Pancreas (tissue), 10 donors: Measurements from ENCODE around the gene ZNF385B. TPM values are rescaled to one million over a fixed set of nuclear protein-coding genes. Genes with fewer than 3 reads are reported as not detected.

Source experiments
- ATAC-seq, 4 donors: fragments of 200-7000 bp; cut with Tn5 transposase; one replicate each; pipeline versions ENCODE4 v1.8.0 to v1.9.1; 2020; ENCODE audit warnings: mild to moderate bottlenecking in 4 of 4, moderate library complexity in 4 of 4
- DNase-seq, 6 donors: peaks; one replicate each; pipeline ENCODE4 v3.0.0-alpha.2; 2020
- FAIRE-seq: peaks from 2 replicates; lab custom pipeline; 2012; peaks lifted over from hg19 to GRCh38; lab: Jason Lieb, UNC
- H3K27ac ChIP-seq, 4 donors: fragments of 200-600 bp; sonication (generic); 1 replicate in 3 of 4; 2 replicates in 1 of 4; pipeline versions ENCODE4 v1.5.0 to v1.8.0; 2020
- H3K27me3 ChIP-seq, 4 donors: fragments of 200-600 bp; one replicate each; pipeline ENCODE4 v1.8.0; 2021
- H3K36me3 ChIP-seq, 3 donors: fragments of 200-600 bp; sonication (generic) in 1 of 3; one replicate each; pipeline versions ENCODE4 v1.5.0 to v1.8.0; 2020 to 2021
- H3K4me1 ChIP-seq, 3 donors: fragments of 200-600 bp; one replicate each; pipeline ENCODE4 v1.8.0; 2021
- H3K4me3 ChIP-seq, 4 donors: fragments of 200-600 bp; sonication (generic) in 2 of 4; one replicate each; pipeline versions ENCODE4 v1.5.0 to v1.8.0; 2020 to 2021
- H3K9me3 ChIP-seq, 4 donors: fragments of 200-600 bp; one replicate each; pipeline ENCODE4 v1.8.0; 2021
- WGBS, 2 donors: extraction: QIAGEN DNeasy Blood & Tissue Kit; methylation state at CpG; one replicate each; pipeline ENCODE4 v1.1.7; 2013; 5-methylcytosine and 5-hydroxymethylcytosine counted together
- intact Hi-C, 3 donors: fragments of 100-400 bp; cut with DNase I; formaldehyde crosslinking; loops; one replicate each; pipeline versions ENCODE4 v1.11.1 to v1.14.2; 2022
- polyA plus RNA-seq, 2 donors: library from polyadenylated mRNA; stranded (reverse); fragments of 200-250 nt; gene quantifications; one replicate each; pipeline ENCODE4 v1.2.3, GENCODE V29; 2013
- total RNA-seq, 6 donors: library from RNA; stranded (reverse); fragmentation: NEBNext Ultra II Directional in 4 of 6; extraction: Animal tissue kit (Norgen Biotek cat#: 25700) in 4 of 6; gene quantifications; one replicate each; pipeline versions ENCODE4 v1.2.1 to v1.2.4, GENCODE V29; 2021 to 2023
- TF ChIP-seq, protein P1 (sequence below), 4 donors: fragments of 200-600 bp; sonication (generic) in 3 of 4; IDR thresholded peaks; one replicate each; pipeline versions ENCODE4 v1.5.0 to v1.8.0; 2021; ENCODE audit warnings: antibody characterized with exemption in 4 of 4
- donor health status: healthy with polysubstance abuse.
- donor health status: DM: no; HTN: no; CAD: no; lungs with moderate emphysema.
- donor health status: DM: no; HTN: no; CAD: no.
- donor health status: control.
- donor health status: control.
- donor health status: Bipolar disorder and iron deficiency.
- donor health status: DM: yes; HTN: yes; CAD: no.
- donor health status: DM: no; HTN: no; CAD: no.
- donor health status: DM: no; HTN: no; CAD: no.
- donor health status: DM: yes; HTN: yes; CAD: no.

The ZNF385B gene
- total and polyA plus RNA-seq, 8 donors: 0.19 to 0.61 (median 0.37) TPM; not detected in 1

DNA sequence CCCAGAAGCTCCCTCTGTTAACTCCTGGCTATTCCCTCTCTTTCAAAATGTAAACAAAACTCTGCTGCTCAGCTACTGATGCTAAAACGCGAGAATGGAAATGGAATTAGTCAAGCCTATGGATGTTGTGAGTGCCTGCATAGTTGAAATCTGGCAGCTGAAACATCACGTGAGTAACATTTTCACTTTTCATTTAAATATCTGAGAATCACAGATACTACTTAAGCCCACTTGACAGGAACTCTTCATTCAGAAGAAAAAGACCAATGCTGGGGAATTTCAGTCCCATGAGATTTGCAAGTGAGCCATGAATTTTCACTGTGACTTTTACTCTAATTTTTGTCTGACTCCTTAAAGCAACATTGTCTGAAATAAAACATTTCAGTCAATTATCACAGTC, 381.5 kb downstream of the ZNF385B start:
- Histone ChIP-seq H3K27ac (no peak overlapping the region), H3K4me3 (no peak overlapping the region), H3K36me3 (no peaks in the 10 kb centered on the region), H3K27me3 (no peaks in the 10 kb centered on the region), H3K4me1 (no peaks in the 10 kb centered on the region), H3K9me3 (no peaks in the 10 kb centered on the region)
- TF ChIP-seq, protein P1, sequence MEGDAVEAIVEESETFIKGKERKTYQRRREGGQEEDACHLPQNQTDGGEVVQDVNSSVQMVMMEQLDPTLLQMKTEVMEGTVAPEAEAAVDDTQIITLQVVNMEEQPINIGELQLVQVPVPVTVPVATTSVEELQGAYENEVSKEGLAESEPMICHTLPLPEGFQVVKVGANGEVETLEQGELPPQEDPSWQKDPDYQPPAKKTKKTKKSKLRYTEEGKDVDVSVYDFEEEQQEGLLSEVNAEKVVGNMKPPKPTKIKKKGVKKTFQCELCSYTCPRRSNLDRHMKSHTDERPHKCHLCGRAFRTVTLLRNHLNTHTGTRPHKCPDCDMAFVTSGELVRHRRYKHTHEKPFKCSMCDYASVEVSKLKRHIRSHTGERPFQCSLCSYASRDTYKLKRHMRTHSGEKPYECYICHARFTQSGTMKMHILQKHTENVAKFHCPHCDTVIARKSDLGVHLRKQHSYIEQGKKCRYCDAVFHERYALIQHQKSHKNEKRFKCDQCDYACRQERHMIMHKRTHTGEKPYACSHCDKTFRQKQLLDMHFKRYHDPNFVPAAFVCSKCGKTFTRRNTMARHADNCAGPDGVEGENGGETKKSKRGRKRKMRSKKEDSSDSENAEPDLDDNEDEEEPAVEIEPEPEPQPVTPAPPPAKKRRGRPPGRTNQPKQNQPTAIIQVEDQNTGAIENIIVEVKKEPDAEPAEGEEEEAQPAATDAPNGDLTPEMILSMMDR (IDR thresholded peaks at IDR 0.05): no peak
- FAIRE-seq (no peak), ATAC-seq (no peak), DNase-seq (no peak)
- intact Hi-C loops: no loop called here
- 82 to 89% methylated on average over 3 of the region's 3 CpGs for WGBS, 2 donors

DNA sequence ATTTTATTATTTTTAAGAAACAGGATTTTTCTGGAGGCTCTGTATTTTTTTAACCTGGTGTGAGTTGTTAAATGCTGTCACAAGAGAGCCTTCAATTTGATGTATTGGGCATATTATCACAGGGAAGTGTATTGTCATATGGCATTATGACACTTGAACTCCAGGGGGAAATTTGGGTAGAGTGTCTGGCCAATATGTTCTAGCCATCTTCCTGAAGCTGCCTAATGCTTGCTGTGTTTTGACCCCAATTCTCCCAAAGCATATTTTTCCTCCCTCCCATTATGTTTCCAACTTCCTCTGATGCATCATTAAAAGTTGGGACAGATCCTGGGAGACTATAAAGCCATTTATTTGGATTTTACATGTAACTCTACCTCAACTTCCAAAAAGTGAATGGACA, 382.6 kb downstream of the ZNF385B start:
- DNase-seq (no peak), ATAC-seq (no peak), FAIRE-seq (no peak)
- TF ChIP-seq, protein P1 (IDR thresholded peaks at IDR 0.05): no peak
- no peaks in the 10 kb centered on the region for H3K9me3 ChIP-seq
- H3K4me1 ChIP-seq: no peaks in the 10 kb centered on the region
- H3K4me3 ChIP-seq: no peak overlapping the region
- no peaks in the 10 kb centered on the region for H3K36me3 ChIP-seq
- intact Hi-C loops: no loop called here
- no peaks in the 10 kb centered on the region for H3K27me3 ChIP-seq
- no peak overlapping the region for H3K27ac ChIP-seq

GRCh38 chr2:179470992-179471391, 390.4 kb downstream of the ZNF385B start:
- 49 to 59% methylated on average over 2 of the region's 2 CpGs for WGBS, 2 donors
- no peaks in the 10 kb centered on the region for H3K36me3 ChIP-seq
- no peak overlapping the region for H3K27ac ChIP-seq
- no peak for ATAC-seq
- no peak overlapping the region for H3K4me3 ChIP-seq
- no peak for DNase-seq
- FAIRE-seq: no peak
- TF ChIP-seq, protein P1 (IDR thresholded peaks at IDR 0.05): no peak
- intact Hi-C loops: no loop called here
- no peaks in the 10 kb centered on the region for H3K9me3 ChIP-seq
- H3K4me1 ChIP-seq: no peaks in the 10 kb centered on the region
- H3K27me3 ChIP-seq: no peaks in the 10 kb centered on the region

DNA sequence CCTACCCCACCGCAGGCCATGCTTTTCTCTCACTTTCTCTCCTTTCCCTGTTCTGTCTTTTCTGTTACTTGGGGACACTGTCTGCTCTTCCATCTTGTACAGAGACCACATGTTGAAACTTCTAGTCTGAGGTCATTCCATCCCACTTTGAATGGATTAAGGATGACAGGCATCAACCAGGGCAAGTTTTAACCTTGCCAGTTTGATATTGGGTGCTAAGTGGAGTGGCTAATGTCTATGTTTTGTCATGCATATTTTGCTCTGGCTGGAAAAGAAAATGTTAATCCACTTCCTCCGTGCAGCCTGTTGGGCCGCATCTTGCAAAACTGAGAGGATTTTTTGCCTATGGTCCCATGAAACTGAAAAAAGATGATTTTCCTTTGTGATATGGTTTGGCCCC, 391.3 kb downstream of the ZNF385B start:
- DNase-seq (no peak), ATAC-seq (no peak), FAIRE-seq (no peak)
- H3K27ac ChIP-seq: no peak overlapping the region
- no peaks in the 10 kb centered on the region for H3K27me3 ChIP-seq
- WGBS, 2 donors: 87 to 93% methylated on average over 3 of the region's 3 CpGs
- TF ChIP-seq, protein P1 (IDR thresholded peaks at IDR 0.05): no peak
- intact Hi-C loops: no loop called here
- no peaks in the 10 kb centered on the region for H3K4me1 ChIP-seq
- H3K9me3 ChIP-seq: no peaks in the 10 kb centered on the region
- H3K36me3 ChIP-seq: no peaks in the 10 kb centered on the region
- no peak overlapping the region for H3K4me3 ChIP-seq

DNA sequence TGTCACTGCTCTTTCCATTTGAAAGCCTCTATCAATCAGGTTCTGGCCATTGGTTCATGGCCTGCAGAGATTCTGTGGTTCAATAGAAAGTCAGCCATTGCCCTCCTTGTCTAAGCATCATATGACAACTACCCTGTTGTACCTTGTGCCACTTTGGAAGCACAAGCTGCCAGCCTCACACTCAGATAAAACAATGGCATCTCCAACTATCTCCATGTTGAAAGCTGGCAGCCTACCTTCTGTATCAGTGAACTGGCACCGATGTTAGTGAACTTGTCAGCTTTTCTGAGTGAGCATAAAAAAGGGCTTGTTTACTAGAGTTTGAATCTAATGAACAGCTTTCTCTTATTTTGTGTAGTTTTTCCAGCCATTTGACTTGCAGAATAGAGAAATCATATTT, 393.5 kb downstream of the ZNF385B start:
- no peak for ATAC-seq

More for the DNA sequence above, 393.5 kb downstream of the ZNF385B start:
- Histone ChIP-seq H3K4me1 (no peaks in the 10 kb centered on the region), H3K9me3 (no peaks in the 10 kb centered on the region), H3K36me3 (no peaks in the 10 kb centered on the region), H3K27me3 (no peaks in the 10 kb centered on the region), H3K4me3 (no peak overlapping the region), H3K27ac (no peak overlapping the region)
- TF ChIP-seq, protein P1 (IDR thresholded peaks at IDR 0.05): no peak
- intact Hi-C loops: no loop called here
- WGBS, 2 donors: 69 to 80% methylated on average over 1 of the region's 1 CpG
- no peak for FAIRE-seq
- no peak for DNase-seq
